HG03342 (cell line): ENCODE results near the gene CNTN5.

Experiments used
- ATAC-seq: cut with Tn5 transposase; IDR thresholded peaks from one replicate; pipeline ENCODE4 v1.9.1; 2021; ENCODE audit warnings: mild to moderate bottlenecking, moderate library complexity; ENCODE audit not compliant: unreplicated experiment

Gene CNTN5

DNA sequence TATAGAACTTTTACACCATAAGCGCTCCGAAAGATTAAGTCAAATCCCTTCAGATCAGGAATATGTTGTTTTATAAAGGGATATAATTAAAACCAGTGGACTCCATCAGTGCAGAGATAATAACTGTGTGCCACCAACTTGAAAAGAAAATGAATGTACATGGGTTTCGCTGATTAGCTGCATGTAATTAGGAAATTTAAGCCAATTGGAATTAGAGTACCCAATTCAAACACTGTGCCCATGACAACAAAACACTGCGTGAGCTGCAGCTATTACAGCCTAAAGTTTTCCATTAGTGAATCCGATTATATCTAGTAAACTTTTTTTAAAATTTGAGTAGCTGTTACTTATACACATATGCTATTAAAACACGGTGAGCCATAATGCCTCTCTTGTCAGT is 1274.0 kb downstream of the CNTN5 start:
- no peak for ATAC-seq

DNA sequence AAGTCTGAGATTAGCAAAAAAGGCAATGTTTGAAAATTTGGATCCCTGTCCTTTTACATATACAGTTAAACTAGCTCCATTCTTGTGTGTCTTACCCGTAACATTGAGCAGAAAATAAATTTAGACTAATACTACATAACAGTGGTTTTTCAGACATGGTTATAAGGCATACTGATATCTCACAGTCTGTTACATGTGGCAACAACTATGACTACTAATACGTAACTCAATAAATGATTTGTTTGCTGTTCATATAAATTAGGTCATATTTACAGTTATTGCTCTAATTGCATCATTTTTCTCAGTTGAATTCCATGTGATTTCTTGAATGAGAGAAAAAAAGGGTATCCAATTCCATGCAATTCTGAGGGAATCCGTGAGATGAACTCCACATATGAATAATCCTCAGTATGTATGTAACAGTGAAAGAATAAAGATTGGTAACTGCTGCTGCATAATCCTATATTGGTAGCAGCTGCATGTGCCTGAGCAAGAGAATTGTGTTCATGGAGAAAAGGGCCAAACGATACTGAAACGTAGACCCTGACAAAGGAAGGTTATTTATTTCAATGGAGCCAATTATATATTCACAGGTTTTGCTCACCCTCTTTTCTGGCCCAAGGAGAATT is 1275.4 kb downstream of the CNTN5 start:
- no peak for ATAC-seq

DNA sequence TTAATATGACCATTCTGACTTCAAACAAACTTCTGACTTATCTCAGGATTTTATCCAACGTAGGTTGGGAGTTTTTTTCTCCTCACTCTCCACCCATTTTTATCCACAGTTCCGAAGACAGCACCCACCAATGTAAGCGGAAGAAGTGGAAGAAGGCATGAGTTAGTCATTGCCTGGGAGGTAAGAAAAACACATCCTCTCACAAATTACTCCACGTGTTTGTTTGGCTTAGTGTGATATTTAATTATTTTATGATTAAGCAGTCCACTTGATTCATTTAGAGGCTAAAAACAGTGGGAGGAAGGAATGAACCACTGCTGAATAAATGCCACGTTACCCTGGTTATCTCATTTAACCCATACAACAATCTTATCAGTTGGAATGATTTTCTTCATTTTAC is 1276.8 kb downstream of the CNTN5 start:
- no peak for ATAC-seq

DNA sequence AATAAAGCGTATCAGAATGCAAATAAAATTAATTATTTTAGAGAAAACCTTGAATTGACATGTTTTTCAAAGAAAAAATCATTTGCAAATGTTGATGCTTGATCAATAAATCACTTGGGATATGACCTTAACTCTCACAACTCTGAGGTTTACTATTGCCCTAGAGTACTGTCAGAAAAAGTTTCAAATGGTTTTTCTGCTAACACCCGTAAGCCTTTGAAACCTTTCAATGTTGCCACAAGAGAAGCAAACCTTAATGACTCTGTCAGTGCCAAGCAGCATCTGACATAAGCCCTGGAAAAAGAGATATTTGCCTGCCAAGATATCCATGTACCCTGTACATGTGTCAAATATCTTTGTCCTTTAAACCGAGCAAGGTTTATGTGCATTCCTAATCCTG is 1282.1 kb downstream of the CNTN5 start:
- no peak for ATAC-seq

DNA sequence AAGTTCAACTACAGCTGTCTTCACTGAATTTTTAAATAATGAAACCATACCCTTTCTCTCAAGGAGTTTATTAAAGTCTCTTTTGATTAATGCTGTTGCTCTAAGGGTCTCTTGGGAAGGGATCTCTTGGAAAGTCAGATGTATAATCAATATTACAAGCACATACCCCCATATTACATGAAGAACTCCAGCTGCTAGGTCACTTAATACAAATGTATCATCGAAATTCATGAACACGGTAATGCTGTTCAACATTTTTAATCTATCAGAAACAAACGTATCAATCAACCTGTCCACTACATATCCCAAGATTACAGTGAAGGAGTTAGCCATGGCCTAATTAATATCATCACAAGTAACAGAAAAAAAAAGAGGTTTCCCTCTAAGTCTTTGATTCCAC is 1283.1 kb downstream of the CNTN5 start:
- no peak for ATAC-seq

DNA sequence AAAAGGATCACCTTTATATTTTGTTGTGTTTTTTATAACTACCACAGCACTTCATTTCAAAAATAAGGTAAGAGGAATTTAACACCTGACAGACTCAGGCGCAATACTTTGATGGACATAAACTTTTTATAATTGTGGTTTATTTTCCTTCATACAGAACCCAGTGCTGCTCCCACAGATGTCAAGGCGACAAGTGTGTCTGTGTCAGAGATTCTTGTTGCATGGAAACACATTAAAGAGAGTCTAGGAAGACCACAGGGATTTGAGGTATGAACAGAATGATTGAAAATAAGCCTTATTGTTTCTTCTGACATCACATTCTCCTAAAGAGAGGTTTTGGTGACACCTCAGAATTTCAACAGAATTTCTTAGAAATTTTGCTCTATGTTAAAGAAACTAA is 1287.5 kb downstream of the CNTN5 start:
- no peak for ATAC-seq

DNA sequence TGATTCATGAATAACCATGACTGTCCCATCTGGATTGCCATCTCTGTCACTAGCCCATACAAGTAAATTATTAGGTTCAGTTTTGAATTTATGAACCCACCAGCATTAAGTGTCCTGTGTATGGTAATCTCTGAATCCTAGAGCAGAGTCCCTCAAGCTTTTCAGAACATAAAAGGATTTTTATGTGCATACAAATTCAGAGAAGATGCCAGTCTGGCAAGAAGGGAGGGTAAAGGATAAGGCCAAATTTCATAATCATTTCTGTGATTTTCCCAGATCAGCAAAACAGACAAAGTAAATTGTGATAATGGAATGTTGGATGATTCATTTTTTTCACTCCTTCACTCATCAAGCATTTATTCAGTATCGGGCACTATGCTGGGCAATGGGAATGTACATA is 1295.2 kb downstream of the CNTN5 start:
- ATAC-seq: no peak

DNA sequence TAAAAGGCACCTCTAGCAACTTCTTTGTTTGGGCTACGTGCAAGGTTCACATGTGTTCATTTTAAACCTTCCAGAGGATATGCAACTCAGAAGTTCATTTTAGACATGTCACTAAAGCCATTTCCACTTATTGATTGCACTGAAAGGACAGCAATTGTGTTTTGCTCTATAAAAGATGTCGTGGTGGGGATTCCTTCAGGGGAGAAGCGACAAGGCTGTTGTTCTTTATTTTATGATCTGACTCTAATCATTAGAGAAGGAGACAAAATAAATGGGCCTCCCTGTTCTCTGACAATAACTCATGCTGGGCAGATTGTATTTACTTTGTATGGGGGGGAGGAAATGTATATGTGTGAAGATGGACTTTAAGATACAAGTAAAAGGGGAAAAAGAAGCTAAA is 1296.2 kb downstream of the CNTN5 start:
- no peak for ATAC-seq

DNA sequence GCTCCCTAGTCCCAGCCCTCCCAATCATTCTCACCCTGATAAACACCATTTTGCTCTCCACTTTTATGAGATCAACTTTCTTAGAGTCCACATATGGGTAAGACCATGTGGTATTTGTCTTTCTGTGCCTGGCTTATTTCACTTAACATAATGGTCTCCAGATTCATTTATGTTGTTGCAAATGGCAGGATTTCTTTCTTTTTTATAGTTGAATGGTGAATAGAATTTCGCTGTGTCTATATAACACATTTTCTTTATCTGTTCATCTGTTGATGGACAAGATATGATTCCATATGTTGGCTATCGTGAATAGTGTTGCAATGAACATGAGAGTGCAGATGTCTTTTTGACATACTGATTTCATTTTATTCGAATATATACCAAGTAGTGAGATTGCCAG is 1298.9 kb downstream of the CNTN5 start:
- ATAC-seq: no peak

DNA sequence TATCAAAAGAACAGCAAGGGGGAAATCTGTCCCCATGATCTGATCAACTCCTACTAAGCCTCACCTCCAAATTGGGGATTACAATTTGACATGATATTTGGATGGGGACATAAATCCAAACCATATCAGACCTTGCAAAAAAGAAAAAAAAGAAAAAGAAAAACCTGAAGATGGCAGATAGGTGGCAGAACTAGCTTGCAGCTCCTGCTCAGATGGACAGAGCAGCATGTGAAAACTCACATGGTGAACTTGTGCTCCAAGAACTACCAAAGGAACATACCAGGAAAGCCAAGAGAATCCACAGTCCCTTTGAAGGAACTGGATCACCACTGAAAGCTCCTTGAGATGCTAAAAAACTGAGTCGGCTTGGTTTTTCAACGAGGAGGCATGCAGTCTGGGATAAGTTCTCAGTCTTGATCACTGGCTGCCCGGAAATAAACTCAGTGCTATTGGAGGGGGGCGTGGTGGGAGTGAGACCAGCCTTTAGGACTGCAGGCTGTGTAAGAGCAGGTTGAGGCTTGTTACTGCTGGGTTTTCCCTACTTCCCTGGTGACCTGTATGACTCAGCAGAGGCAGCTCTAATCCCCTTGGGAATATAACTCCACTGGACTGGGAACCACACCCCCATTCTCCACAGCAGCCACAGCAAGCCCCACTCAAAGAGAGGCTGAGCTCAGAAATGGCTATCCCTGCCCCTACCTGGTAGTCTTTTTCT is 1308.0 kb downstream of the CNTN5 start:
- no peak for ATAC-seq

DNA sequence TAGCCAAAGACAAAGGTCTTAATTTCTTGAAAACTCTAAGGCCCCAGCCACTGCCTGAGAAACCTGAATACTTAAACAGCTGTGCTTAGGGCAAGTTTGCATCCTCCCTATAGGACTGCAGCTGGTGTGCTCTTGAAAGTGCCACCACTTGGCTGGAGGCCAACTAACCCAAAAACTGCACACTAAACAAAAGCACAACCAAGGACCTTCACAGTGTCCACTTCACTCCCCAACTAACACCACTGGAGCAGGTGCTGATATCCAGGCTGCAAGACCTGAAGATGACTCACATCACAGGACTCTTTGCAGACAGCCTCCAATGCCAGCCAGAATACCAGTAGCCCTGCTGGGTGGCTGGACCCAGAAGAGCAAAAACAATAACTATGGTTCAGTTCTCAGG is 1308.6 kb downstream of the CNTN5 start:
- no peak for ATAC-seq

DNA sequence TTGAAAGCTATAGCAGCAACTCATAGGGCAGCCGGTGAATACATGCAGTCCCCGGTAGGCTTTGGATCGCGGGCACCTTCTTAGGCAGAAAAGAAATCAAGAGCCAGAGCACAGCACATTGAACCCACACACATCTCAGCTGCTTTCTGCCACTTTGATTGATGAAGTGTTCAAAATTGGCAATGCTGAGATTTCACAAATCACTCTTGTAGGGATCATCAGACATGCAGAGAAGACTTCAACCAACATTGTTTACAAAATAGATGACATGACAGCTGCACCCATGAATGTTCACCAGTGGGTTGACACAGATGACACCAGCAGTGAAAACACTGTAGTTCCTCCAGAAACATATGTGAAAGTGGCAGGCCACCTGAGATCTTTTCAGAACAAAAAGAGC is 1316.1 kb downstream of the CNTN5 start:
- no peak for ATAC-seq

DNA sequence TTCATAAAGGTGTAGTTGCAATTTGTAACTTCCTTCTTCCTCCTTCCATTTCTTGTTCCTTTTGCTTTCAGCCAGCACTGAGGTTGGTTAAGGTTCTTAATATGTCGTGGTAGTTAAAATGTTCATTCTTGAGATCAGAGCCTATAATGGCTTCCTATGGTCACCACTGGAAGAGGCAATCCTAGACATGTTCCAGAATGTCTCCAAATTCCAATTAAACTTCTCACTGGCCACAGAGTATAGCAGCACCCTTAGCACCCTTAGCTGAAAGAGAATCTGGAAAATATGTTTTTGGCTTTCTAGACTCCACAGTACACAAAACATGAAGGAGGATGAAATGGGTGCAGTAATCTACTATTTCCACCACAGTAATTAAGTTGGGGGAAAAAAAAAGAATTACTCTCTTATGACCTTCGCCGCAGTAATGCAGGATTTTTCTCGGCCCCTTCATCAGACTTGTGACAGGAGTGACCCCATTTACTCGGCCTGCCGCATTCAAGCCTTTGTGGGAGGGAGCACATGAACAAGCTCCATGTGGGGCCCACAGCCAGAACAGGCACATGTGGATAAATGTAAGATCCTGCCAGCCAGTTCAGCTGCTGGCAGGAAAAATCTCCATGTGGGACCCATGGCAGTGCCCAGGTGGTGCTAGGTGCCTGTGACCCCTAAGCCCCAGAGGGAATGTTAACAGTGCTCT is 1317.5 kb downstream of the CNTN5 start:
- no peak for ATAC-seq

DNA sequence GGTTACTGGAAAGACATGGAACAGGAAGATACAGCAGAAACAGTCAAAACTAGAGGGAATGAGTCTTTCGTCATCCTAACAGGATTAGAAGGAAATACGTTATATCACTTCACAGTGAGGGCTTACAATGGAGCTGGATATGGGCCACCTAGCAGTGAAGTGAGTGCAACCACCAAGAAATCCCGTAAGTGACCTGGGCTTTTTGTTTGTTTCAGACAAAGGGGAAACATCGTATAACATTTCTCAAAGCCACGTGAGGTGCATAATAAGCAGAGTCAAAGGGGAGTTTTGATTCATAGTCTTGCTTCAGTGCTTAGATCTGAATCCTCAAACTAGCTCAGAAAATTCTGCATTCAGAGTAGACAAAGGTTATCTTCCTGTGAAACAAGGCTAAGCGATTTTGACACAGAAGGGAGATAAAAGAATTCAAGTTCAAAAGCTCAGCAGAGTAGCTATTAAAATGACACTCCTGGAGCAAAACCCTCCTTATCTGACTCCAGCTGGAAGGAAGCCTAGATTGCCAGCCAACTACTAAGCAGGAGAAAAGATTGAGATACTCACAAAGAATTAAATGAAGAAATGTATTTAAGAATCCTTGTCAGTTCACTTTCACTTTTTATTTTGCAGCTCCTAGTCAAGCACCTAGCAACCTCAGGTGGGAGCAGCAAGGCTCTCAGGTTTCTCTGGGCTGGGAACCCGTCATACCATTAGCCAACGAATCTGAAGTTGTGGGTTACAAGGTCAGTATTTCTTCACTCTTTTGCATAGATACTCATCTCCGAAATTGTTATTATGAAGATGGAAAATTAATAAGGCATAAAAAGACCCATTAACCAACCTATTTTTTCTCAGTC is 1319.9 kb downstream of the CNTN5 start:
- no peak for ATAC-seq

DNA sequence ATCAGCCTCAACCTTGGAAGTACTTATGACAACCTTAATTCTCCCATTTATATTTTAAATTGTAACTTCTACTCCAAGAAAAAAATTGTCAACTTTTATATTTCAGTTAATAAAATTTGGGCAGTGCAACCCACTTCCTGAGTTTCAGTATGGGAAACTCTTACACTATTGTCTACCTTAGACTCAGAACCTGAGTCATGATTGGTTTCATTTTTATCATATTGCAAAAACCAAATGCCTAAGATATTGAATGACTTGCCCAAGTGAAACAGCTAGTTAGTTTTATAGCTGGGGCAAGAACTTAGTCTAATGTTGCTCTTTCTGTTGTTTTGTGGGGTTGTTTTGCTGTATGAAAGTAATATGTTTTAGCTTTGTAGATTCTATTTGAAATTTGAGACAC is 1332.3 kb downstream of the CNTN5 start:
- ATAC-seq: no peak

DNA sequence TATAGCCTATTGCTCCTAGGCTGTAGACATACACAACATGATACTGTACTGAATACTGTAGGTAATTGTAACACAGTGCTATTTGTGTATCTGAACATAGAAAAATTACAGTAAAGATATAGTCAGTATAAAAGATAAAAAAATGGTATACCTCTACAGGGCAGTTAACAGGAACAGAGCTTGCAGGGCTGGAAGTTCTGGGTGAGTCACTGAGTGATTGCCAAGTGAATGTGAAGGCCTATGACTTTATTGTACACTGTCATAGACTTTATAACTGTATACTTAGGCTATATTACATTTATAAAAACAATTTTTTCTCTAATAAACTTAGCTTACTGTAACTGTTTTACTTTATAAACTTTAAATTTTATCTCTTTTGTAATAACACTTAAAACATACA is 1334.0 kb downstream of the CNTN5 start:
- no peak for ATAC-seq

DNA sequence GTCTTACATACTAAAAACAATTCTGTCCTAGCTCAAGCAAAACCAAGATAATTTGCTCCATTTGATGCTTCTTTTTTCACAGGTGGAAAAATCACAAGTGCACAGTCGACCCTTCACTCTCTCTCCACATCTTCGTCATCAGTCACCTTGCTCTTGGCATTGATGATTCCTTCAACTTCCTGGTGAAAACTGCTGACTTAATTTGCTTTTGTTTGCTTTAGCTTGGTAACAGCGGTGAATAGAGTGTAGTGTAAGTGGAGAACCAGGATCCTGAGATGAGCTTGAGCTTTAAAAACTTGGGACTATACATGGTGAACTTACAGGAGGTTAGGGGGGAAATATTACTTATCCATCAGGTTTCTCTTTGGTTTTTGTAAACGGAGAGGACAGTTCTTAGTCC is 1335.3 kb downstream of the CNTN5 start:
- ATAC-seq: no peak

DNA sequence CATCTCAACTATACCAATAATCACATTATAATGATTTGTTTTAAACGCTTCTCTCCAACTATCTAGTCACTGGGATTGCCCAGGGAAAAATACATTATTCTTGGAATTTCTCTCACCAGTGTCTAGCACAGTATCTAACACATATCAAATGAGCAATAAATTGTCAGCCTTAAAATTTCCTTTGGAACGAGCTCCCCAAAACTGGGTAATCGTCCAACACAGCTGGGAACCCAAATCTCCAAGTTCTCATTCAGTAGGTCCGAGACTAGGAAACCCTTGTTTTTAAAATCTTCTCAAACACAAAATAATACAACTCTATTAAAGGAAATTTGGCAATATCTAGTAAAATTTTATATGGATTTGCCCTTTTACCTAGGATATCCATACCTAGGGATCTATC is 1338.5 kb downstream of the CNTN5 start:
- ATAC-seq: no peak

DNA sequence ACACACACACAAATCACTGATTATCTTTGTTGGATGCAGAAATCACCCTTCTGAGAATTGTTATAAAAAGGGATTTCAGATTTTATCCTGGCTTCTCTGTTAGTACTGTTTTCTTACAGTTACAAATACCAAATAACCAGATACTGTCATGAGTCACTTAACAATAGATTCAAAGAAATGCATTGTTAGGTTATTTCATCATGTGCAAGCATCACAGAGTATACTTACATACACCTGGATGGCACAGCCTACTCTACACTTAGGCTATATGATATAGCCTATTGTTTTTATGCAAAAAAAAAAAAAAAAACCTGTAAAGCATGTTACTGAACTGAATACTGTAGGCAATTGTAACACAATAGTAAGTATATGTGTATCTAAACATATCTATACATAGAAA is 1347.1 kb downstream of the CNTN5 start:
- no peak for ATAC-seq

DNA sequence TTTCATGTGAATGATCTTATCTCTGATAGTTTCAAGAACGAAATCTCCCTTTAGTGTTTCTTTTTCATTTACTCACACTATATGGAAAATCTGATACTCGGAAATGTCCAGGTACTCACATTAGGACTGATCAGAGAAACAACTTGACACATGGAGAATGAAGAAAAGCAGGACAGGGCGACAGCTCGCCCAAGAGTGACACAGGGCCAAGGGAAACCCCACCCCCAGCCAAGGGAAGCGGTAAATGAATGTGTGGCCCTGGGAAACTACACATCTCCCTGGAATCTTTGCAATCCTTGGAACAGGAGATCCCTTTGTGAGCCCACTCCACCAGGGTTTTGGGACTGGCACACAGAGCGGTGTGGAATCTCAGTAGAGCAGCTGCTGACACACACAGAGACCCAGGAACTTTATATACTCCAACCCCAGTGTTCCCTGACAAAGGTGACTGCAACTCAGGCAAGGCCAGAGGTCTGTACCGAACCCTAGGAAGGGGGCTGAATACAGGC is 1362.7 kb downstream of the CNTN5 start:
- no peak for ATAC-seq

DNA sequence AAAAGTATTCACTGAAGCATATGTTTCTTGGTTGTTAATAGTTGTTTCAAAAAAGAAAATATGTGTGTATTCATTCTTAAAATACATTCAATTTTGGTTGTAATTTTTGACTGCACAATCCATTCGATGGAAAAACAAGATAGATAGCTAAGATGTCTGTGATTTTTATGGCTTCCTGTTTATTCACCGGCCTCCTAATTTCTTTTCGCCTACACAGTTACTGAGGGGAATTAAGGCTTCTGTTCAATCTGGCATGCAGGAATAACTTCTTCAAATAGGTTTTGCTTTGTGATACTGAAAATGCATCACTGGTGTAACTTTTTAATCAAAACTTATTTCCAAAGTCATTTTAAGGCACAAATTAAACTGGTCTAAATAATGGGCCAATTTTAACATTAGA is 1375.5 kb downstream of the CNTN5 start:
- no peak for ATAC-seq
